GM12865 (cell line): Measurements from ENCODE around the gene KIAA0513.
A peak's percentile ranks its signal among the peaks of the same experiment; 100 is the strongest.

ENCODE experiments used
- DNase-seq: peaks from one replicate; pipeline ENCODE4 v3.0.0; 2010; ENCODE audit warnings: low read depth
- H3K4me3 ChIP-seq: 2 replicates; pipeline ENCODE4 v1.5.1; 2011; ENCODE audit warnings: mild to moderate bottlenecking, low read depth, low read length, control low read depth
- CTCF ChIP-seq: IDR thresholded peaks from 2 replicates; pipeline ENCODE4 v1.5.1; 2011; ENCODE audit warnings: low read length, control low read depth, low read depth, inconsistent platforms; ENCODE audit not compliant: insufficient read depth; ENCODE audit errors: missing control alignments

Gene KIAA0513

GRCh38 chr16:85083051-85083639 lies 55.5 kb downstream of the KIAA0513 start:
- TF ChIP-seq CTCF = no peak
- H3K4me3 ChIP-seq = no peak overlapping the region
- DNase-seq = no peak

- no peak overlapping the region for H3K4me3 ChIP-seq
- TF ChIP-seq CTCF = no peak
- DNase-seq = peak; percentile 29
Measured at GRCh38 chr16:85084841-85085510, 57.4 kb downstream of the KIAA0513 start.

- H3K4me3 ChIP-seq = no peak overlapping the region
- no peak for TF ChIP-seq CTCF
- no peak for DNase-seq
Measured at GRCh38 chr16:85085721-85086120, 58.1 kb downstream of the KIAA0513 start.

- DNase-seq = peak; percentile 76
- H3K4me3 ChIP-seq = no peak overlapping the region
- peak; percentile 87 for TF ChIP-seq CTCF
Measured at GRCh38 chr16:85086347-85087291, 59.0 kb downstream of the KIAA0513 start.

- TF ChIP-seq CTCF = no peak
- no peak for DNase-seq
- no peak overlapping the region for H3K4me3 ChIP-seq
Measured at GRCh38 chr16:85087899-85088569, 60.4 kb downstream of the KIAA0513 start.

GRCh38 chr16:85088570-85089199 lies 61.1 kb downstream of the KIAA0513 start:
- no peak overlapping the region for H3K4me3 ChIP-seq
- TF ChIP-seq CTCF = no peak
- no peak for DNase-seq
